ENCODE data around the gene FAM98A.

FAM98A gene

DNA sequence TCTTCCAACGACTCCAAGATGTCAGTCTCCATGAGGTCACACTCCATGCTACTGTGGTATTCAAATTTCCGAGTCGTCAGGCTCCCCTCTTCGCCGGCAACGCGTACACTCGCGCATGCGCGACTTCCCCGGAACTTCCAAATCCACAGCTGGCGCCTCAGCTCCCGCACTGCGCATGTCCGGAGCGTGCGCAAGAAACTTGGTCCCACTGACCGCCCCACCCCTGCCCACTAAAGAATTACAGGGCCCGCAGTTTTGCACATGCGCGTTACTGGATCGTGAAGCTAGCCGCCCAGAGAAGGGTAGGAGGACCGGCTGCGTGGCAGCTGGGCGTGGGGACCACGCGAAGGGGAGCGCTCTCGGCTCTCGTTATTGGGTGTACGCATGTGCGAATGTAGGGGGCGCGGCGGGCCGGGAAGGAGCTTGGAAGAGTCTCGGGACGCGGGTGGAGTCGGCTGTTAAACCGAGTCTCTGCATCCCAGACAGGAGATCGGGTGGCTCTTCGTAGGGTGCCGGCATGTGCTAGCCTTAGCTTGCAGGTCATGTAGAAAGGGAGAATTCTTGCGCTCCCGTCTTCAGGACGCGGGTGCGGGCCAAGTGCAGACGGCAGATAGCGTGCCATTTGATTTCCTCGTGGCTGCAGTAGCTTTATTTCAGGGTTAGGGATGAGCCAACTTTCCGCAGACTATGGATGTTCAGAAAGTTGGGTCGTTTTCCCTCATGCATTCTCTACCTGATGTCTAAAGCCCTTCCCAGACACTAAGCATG is at the start of gene FAM98A:
TSS of gene FAM98A (minus strand) at position 125 of the 768 bp plus-strand sequence. CDS start at position 47, 78 bp downstream.
- DNase-seq, result peak; percentile 99

DNA sequence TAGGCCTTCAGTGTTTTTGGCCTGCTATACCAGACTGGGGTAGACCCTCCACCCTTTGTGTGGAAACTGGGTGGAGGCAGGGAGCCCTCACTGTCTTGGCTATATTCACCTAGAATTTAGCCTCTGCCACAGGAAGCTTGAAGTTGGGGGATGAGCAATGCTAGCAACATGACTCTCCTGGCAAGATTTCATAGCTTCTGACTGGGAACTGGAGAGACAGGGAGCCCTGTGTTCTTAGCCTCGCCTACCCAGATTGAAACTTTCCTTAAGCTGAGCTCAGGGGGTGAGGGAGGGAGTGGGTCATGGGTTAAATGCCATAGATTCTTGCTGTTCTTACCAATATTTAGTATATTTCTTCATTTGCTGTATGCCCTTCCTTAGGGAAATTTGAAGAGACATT is 46.8 kb upstream of the FAM98A start:
- no peak for DNase-seq

DNA sequence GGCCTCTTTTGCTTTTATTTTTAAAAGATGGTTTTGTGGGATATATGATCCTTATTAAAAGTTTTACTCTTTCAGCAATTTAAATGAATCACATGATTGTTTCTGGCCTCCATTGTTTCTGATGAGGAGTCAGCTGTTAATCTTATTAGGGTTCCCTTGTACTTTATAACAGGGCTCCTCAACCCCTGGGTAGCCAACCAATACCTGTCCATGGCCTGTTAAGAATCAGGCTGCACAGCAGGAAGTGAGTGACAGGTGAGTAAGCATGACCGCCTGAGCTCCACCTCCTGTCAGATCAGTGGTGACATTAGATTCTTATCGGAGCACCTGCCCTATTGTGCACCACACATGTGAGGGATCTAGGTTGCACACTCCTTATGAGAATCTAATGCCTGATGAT is 45.1 kb upstream of the FAM98A start:
- no peak for DNase-seq

DNA sequence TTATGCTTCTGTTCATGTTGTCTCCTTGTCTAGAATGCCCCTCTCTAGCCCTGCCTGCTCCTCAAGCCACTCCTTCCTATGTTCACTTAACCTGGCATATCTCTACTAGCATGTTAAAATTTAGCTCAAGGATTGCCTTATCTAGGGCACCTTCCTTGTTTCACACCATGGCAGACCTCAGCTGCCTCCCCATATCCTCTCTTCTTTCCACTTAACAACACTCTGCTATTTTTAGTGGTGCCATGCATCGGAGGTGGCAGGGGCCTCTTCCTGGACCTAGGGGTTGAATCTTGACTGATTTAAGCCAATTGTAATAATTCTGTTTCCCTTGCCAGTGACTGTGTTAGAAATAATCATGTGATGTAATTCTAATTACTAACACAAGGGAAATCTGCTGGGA is 36.9 kb upstream of the FAM98A start:
- DNase-seq, result no peak

DNA sequence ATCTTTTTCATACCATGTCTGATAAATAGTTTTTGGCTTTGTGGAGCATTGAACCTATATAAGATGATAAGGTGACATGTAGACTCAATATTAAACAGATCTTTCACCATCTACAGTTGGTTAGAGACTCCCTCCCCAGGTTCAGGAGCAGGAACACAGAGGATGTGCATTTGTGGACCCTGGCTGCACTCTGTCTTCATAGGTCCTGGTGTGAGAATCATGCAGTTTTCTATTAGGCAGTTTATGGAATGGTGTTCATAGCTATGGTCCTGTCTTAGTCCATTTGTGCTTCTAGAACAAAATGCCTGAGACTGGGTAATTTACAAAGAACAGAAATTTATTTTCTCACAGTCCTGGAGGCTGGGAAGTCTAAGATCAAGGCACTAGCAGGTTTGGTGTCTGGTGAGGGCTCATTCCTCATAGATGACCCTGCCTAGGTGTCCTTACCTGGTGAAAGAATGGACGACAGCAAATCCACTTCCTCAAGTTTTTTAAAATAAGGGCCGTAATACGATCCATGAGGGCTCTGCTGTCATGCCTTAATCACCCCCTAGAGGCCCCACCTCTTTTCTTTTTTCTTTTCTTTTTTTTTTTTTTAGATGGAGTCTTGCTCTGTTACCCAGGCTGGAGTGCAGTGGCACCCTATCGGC is 35.3 kb upstream of the FAM98A start:
- no peak for DNase-seq

DNA sequence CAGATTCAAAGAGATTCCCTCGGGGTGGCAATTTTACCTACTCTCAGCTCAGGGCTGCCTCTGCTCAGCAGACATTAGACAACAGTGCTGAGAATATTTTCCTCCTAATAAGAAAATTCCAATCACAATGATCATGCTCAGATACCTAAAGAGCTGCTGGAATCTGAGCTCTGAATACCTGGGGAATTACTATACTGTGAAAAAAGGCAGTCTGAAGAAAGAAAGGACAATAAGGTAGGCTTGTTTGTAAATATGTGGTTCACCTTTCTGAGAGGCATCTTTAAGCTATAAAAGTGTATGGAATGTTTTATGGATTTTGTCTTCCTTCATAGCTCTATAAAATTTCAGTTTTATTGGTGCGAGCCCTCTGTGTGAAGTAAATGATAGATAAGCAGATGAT is 34.2 kb upstream of the FAM98A start:
- DNase-seq, result no peak

DNA sequence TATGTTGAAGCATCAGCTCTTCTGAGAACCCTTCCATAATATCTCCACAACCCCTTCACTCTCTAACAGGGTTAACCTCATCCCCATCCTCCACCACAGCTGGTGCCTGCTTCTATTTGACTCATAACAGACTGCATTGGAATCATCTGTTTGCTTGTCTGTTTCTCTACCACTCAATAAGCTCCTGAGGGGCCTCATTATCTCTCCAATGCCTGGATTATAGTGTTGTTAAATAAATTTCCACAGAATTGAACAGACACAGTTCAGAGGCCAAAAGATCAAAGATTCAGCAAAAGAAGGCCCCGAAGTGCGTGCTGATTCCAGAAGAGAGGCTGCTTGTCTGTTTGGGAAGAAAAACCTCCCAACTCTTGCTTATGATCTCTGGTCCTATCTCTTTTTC is 33.7 kb upstream of the FAM98A start:
- no peak for DNase-seq

DNA sequence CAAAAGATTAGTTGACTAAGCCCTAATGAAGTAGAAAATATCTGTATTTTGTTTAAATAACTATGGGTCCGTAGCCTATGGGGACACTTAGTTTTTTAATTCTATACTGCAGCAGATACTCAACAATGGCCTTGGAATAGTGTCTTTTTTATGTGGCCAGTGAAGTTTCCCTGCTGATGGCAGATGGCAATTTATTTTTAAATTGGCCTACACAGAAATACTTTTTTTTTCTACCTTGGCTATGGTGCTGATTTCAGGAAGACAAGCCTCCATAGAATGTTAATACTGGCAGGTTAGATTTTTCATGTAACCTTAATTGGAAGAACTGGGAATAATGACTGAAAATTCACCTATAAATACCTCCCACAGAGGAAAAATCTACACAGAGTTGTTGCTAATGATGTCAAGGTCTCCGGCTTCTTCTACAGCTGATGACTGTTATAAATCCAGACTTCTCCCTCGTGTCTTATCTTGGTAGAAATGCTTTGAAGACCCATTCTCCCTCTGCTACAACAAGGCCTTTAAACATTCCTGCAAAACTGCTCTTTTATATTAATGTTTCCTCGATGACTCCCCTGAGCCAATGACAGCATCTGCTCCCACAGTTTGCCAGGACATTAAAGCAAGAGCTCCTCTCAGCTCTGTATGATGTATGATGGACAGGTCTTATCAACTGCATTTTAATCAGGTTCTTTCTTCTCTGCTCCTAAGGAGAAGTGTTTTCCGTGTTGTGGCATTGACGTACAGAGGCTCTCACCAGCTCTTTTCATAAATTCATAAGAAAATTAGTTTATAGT is 29.1 kb upstream of the FAM98A start:
- no peak for DNase-seq

DNA sequence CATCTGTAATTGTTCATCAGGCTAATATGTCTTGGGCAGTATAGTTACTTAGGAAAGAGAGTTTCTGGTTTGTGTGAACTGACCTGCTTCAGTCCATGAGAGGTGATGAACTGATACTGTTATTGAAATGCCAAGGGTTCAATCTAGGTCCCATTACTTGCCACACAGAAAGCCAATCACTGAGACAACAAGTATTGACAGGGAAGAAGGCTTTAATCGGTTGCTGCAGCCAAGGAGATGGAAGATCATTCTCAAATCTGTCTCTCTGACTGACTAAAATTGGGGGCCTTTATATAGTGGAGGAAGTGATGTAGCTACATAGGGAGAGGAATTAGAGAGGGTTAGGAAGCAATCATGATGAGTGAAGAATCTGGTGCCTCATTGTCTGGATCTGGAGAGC is 19.9 kb upstream of the FAM98A start:
- DNase-seq, result no peak

DNA sequence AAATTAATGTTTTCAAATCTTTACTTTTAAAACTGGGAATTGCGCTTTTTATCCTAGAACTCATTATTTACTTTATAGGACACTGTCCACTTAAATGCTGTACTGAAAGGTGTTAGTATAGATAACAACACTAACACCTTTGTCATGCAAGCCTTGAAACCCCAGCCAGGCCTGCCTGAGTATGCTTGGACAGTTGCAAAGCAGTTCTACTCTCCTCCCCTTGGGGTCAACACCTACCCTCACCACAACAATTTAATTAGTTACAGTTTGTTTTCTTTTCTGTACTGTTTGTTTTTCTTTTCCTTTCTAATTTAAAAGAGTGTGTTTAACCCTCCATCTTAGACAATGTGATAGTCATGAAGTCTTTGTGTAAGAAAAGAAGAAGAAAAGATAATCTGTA is 18.9 kb upstream of the FAM98A start:
- DNase-seq, result no peak

DNA sequence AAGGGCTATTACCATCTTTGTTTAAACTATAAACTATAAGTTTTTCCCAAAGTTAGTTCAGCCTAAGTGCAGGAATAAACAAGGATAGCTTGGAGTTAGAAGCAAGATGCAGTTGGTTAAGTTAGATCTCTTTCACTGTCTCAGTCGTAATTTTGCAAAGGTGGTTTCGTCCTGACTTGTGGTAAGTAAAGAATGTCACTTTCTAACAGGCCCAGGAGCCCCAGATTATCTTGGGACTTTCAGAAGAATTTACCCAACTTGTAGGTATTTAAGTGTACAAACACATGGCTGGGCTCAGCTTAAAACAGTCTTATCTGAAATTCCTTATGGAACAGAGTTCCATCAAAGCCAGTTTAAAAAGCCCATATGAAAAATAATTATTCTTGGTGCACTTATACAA is 18.3 kb upstream of the FAM98A start:
- DNase-seq, result no peak

DNA sequence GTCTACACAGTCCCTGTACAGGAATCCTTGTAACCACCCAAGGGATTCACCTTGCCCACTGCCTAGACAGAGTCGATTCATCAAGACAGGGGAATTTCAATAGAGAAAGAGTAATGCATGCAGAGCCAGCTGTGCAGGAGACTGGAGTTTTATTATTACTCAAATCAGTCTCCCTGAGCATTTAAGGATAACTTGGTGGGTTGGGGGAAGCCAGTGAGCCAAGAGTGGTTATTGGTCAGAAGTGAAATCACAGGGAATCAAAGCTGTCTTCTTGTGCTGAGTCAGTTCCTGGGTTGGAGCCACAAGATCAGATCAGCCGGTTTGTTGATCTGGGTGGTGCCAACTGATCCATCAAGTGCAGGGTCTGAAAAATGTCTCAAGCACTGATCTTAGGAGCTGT is 17.8 kb upstream of the FAM98A start:
- no peak for DNase-seq

DNA sequence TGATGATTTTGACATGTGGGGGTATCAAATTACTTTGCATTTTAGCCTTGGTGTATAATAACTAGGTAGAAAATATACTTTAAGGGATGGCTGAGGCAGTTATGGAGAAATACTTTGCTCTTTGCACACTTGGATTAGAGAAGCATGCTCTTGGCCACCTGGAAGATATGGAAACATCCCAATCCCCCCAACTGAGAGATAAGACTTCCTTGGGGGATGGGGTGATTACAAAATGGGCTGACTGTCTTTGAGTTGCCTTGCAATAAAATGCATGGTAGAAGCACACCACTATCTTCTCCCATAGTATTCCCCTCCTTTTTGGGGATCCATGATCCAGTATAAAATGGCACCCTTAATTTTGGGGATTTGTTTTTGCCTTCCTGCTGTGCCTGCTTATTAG is 15.1 kb upstream of the FAM98A start:
- no peak for DNase-seq

DNA sequence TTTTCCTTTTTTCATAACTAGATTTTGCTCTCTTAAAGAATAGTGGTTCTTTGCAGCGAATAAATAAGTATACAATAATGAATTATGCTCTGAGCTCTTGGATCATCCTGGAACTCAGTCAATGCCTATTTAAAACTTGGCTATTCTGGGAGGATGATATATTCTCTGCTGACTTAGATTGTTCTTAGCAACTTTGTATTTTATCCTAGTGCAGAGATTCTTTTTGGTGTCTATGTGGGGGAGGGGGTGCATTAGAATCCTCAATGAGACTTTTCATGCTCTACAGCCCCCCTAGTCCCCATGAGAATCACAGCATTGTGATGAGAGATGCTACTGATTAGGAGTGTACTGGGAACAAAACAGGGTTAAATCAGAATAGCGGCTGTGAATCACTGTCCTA is 8.8 kb upstream of the FAM98A start:
- no peak for DNase-seq

DNA sequence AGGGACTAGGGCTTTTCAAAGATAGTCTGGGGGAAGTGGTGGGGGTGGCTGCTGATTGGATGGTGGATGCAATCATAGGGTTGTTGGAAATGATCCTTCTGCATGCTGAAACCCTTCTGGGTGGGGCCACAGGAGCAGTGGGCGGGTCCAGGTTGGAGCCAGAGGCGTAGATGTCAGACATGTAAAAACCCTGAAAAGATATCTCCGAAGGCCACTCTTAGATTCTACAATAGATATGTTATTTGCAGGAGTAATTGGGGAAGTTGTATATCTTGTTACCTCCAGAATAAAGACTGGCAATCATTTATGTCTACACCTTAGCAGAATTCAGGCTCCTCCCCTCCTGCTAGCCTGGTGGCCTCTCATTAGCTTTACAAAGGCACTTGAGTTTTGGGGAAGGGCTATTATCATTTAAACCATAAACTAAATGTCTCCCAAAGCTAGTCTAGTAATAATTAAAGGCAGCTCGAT is 8.2 kb upstream of the FAM98A start:
- DNase-seq, result no peak

DNA sequence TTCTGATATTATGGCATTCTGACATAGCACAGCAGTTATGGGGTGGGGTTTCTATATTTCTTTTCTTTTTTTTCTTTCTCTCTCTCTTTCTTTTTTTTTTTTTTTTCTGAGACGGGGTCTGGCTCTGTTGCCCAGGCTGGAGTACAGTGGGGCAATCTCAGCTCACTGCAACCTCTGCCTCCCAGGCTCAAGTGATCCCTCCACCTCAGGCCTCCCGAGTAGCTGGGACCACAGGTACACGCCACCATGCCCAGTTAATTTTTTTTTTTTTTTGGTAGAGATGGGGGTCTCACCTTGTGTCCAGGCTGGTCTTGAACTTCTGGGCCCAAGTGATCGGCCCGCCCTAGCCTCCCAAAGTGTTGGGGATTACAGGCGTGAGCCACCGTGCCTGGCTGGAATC is 7.5 kb upstream of the FAM98A start:
- no peak for DNase-seq

DNA sequence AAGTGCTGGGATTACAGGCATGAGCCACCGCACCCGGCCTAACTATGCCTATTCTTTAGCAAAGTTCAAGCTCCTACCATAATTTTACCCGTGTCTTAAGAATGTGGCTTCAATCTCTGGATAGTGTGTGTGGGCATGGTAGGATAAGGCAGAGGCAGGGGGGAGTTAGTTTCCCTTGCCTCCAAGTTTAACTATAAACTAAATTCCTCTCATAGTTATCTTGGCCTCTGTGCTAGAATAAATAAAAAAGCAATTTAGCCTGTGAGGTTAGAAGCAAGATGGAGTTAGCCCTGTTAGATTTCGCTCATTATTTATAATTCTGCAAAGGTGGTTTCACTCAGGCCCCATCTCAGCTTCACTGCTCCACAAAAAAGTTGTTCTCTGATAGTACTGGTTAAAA is 7.0 kb upstream of the FAM98A start:
- DNase-seq, result no peak

DNA sequence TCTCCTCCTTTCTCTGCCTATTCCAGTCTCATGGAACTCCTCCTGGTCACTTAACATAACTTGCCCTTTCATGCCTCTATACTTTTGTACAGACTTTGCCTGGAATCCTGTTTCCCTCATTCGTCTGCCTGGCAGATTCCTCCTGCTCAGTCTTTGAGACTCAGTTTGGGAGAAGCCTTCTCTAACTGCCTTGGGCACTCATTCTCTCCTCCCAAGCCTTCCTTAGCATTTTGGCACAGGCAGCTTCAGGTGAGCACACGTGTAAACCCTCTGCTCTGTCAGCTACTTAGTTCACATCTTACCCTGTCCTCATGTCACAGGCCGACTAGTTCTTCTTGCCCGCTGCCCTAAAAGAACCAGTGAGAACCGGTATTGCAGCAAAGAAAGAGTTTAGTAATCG is 6.0 kb upstream of the FAM98A start:
- no peak for DNase-seq

DNA sequence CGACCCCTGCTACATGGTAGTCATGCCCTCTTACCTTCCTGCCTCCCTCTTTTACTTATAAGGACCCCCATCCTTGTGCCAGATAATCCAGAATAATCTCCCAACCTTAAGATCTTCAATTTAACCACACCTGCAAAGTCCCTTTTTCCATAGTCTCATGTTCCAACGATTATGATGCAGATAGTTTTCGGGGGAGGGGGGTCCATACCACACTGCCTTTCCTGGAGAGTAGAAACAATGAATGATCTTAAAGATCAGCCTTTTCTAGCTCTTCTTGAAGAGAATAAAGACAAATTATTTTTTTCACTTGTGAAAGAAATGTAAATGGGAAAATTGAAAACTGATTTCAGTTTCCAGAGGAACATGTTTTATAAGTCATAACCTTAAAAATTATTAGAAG is 4.3 kb upstream of the FAM98A start:
- no peak for DNase-seq

DNA sequence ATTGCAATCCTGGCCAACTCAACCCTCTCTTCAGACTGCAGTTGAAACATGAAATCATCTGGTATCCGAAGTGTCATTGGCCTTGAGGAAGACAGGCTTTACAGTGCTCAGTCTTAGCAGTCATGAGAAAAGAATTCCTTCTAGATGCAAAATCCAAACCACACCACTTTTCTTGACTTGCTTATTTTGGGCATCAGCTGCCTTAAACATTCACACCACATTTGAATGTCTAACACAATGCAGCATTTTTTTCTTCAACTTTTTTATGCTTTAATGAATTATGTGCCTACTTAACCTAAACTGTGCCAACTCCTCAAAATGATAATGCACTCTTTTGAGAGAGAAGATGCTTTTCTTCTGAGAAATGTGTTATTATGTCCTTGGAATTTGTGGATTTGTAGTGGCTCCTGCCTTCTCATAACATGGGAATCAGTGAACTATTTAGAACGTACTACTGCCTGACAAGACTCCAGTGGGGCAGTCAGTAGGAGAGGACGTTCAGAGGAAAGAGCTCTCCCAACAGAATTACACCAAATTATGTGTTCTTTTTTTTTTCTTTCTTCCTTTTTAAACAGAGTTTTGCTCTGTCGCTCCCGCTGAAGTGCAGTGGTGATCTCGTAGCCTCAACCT is 3.2 kb upstream of the FAM98A start:
- DNase-seq, result no peak

DNA sequence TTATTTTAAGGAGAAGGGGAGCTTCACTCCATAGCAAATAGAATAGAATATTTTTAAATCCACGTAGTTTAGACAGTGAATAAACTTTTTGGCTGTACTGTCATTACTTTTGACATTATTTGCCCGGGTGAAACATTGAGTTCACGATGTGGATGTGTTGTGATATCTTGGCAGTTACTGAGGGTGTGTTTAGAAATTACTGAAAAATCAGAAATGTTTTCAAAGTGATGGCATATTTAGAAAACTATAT is 769 bp upstream of the FAM98A start:
- no peak for DNase-seq

DNA sequence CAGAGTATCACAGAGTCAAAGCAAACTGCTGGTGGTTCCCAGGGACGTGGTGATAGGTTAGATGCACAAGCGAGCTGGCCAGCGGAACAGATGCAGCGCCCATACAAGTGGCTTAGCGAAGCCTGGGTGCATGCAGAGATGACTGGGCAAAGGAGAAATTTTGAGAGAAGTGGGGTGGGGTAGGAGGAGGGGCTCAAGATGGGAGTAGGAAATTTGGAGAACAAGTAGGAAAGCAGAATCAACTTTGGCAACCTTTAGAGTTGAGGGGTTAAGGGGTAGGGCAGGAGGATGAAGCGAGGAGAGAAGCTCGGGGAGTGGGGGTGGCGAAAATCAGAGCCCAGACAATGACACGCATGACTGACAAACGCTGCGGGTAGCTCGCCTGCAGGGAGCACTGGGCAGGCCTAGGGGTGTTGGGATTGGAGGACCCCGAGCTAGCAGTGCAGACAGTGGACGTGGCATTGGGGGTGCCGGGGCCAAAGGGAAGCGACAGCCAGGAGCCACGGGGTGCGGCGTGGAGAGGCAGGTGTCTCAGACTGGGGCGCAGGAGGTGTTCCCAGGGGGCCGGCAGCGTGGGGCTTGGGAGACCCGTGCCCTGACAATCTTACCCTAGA is 431 bp downstream of the FAM98A start:
- DNase-seq, result peak; percentile 36

DNA sequence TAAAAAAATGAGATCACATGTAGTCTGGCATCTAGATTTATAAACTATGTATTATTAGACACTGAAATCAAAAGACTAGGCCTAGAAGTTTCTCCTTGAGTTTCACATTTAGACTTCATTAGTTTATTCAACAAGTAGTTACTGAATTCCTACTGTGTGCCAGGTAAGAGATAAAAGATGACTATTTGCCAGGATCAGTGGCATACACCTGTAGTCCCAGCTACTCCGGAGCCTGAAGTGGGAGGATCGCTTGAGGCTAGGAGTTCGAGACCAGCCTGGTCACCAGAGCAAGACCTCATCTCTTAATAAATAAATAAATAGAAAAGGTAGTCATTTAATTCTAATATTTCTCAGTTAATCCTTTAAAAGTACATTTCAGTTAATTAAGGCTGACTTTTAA is 2.1 kb downstream of the FAM98A start:
- no peak for DNase-seq

Data from stimulated activated CD4-positive, alpha-beta T cell treated with anti-CD3 and anti-CD28 coated beads, Interleukin-4, amount 100 ng/mL, for 1 hour (primary cell).